ENCODE results near the gene TLR2.

- TF ChIP-seq CTCF (IDR thresholded peaks at IDR 0.05; ENCODE audit: low read depth, low read length, missing input control) (no peak), HNF4A (conservative IDR thresholded peaks at IDR 0.05) (no peak), YY1 (IDR thresholded peaks at IDR 0.05) (no peak), HNF4G (IDR thresholded peaks at IDR 0.05) (no peak), GABPA (IDR thresholded peaks at IDR 0.05 in 1 of 2, conservative IDR thresholded peaks at IDR 0.05 in 1 of 2) (no peak)
These were observed 20.4 kb upstream of the TLR2 start for GRCh38 chr4:153663667-153664066.
